Measurements from ENCODE around the gene LRRC3C. TPM values are rescaled to one million over a fixed set of nuclear protein-coding genes. Genes with fewer than 3 reads are reported as not detected.
A peak's percentile ranks its signal among the peaks of the same experiment; 100 is the strongest.
"Not testable (repeated sequence)": the region's sequence is repeated elsewhere in the genome, so short reads cannot be mapped to it uniquely, and the experiment has no call there.

LRRC3C gene
- total RNA-seq, 6 experiments from 2014 or later: not detected

DNA sequence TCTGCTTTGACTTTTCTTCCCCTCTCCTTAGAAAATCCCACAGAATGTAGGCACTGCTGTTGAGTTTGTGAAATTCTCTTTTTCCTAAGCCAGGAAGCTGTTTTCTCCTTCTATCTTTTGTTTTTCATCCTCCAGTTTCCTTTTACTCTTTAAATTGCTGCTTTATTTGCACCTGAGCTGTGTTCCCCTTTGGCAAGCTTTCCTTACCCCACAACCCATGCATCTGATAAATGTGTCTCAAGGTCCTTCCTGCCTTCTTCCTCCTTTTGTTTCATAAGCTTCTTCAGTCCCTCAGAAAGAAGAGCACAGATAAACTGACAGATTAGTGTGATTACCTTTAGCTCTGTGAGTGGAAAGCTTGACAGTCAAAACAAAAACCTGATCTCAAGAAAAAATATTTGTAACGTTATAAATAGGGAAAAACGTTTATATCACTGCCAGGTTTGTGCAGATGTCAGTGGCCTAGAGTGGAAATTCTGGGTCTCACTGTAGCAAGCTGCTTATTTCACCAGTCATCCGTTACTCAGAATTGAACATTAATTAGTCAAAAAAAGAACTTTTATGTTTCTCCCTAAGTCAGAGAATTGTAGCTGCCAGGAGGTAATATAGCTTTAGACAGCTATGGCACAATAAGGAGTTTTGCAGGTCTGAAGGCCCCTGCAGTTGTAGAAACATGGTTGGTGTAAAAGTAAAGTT, 32.7 kb upstream of the LRRC3C start:
- ATAC-seq: no peak
- no peaks in the 10 kb centered on the region for H3K9me3 ChIP-seq
- DNase-seq: no peak
- H3K4me3 ChIP-seq: no peak overlapping the region
- H3K36me3 ChIP-seq: no peaks in the 10 kb centered on the region
- intact Hi-C loops (cut with DNase I): no loop called here
- WGBS (ENCODE audit: insufficient coverage, low coverage, low lambda C conversion rate, missing lambda C conversion rate): 25% methylated on average over 3 of the region's 3 CpGs
- no peaks in the 10 kb centered on the region for H3K27me3 ChIP-seq
- H3K4me1 ChIP-seq: no peaks in the 10 kb centered on the region
- TF ChIP-seq, protein P1, sequence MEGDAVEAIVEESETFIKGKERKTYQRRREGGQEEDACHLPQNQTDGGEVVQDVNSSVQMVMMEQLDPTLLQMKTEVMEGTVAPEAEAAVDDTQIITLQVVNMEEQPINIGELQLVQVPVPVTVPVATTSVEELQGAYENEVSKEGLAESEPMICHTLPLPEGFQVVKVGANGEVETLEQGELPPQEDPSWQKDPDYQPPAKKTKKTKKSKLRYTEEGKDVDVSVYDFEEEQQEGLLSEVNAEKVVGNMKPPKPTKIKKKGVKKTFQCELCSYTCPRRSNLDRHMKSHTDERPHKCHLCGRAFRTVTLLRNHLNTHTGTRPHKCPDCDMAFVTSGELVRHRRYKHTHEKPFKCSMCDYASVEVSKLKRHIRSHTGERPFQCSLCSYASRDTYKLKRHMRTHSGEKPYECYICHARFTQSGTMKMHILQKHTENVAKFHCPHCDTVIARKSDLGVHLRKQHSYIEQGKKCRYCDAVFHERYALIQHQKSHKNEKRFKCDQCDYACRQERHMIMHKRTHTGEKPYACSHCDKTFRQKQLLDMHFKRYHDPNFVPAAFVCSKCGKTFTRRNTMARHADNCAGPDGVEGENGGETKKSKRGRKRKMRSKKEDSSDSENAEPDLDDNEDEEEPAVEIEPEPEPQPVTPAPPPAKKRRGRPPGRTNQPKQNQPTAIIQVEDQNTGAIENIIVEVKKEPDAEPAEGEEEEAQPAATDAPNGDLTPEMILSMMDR (IDR thresholded peaks at IDR 0.05): no peak
- TF ChIP-seq POLR2A (IDR thresholded peaks at IDR 0.05): no peak
- no peak overlapping the region for H3K27ac ChIP-seq

DNA sequence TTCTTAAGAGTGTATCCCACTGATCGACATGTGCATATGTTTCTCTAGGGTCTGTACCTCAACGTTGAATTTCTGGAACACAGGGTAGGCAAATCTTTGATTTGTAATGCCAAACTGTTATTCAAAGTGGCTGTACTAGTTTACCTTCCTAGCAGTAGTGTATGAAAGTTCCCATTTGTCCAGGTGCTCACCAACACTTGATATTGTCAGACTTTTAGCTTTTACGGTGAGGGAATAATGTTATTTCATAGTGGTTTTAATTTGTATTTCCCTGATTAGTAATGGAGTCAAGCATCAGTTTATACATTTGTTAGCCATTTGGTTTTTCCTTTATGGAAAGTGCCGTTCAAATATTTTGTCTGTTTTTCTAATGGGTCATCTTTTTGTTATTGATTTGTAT, 29.4 kb upstream of the LRRC3C start:
- no peaks in the 10 kb centered on the region for H3K36me3 ChIP-seq
- intact Hi-C loops (cut with DNase I): no loop called here
- 91% methylated on average over 4 of the region's 4 CpGs for WGBS (ENCODE audit: insufficient coverage, low coverage, low lambda C conversion rate, missing lambda C conversion rate)

DNA sequence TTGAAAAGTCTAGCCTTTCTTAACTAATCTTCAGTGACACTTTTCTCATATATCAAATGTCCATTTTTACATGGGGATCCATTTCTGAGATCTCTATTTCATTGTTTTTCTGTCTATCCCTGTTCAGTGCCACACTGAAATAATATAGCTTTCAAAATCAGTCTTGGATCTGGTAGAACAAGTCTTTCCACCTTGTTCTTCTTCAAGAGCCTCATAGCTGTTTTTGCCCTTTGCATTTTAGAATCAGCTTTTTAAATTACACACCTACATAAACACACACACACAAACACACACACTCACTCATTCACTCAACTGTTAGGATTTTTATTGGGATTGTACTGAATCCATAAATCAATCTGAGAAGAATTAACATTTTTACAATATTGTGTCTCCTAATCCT, 28.3 kb upstream of the LRRC3C start:
- TF ChIP-seq, protein P1 (IDR thresholded peaks at IDR 0.05): no peak
- no peak for TF ChIP-seq POLR2A (IDR thresholded peaks at IDR 0.05)
- DNase-seq (no peak), ATAC-seq (no peak)
- Histone ChIP-seq H3K9me3 (no peaks in the 10 kb centered on the region), H3K27ac (no peak overlapping the region), H3K27me3 (no peaks in the 10 kb centered on the region), H3K4me3 (no peak overlapping the region), H3K36me3 (peaks cover 0 to 9% (median 2%) of the 10 kb centered on the region in 4 donors), H3K4me1 (no peaks in the 10 kb centered on the region)
- intact Hi-C loops (cut with DNase I): no loop called here

More for the DNA sequence above, 29.4 kb upstream of the LRRC3C start:
- Histone ChIP-seq H3K27ac (no peak overlapping the region), H3K27me3 (no peaks in the 10 kb centered on the region), H3K4me1 (no peaks in the 10 kb centered on the region), H3K4me3 (no peak overlapping the region), H3K9me3 (no peaks in the 10 kb centered on the region)
- no peak for TF ChIP-seq POLR2A (IDR thresholded peaks at IDR 0.05)
- TF ChIP-seq, protein P1 (IDR thresholded peaks at IDR 0.05): no peak
- ATAC-seq (no peak), DNase-seq (no peak)

DNA sequence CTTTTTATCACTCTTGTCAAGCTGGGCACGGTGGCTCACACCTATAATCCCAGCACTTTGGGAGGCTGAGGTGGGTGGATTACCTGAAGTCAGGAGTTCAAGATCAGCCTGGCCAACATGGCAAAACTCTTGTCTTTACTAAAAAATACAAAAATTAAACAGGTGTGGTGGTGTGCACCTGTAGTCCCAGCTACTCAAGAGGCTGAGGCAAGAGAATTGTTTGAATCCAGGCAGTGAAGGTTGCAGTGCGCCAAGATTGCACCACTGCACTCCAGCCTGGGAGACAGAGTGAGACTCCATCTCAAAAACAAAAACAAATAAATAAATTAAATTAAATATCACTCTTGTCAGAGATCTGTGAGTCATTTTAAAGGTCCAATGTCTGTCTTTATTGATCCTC, 25.5 kb upstream of the LRRC3C start:
- intact Hi-C loops (cut with DNase I); H3K27ac ChIP-seq; H3K4me3 ChIP-seq; H3K27me3 ChIP-seq; H3K9me3 ChIP-seq; H3K36me3 ChIP-seq; DNase-seq: not testable (repeated sequence)
- 92% methylated on average over 2 of the region's 2 CpGs for WGBS (ENCODE audit: insufficient coverage, low coverage, low lambda C conversion rate, missing lambda C conversion rate)
- peaks cover 0 to 11% (median 3%) of the 10 kb centered on the region in 4 donors for H3K4me1 ChIP-seq
- ATAC-seq: peak in 1 of 4 donors; percentile 6

DNA sequence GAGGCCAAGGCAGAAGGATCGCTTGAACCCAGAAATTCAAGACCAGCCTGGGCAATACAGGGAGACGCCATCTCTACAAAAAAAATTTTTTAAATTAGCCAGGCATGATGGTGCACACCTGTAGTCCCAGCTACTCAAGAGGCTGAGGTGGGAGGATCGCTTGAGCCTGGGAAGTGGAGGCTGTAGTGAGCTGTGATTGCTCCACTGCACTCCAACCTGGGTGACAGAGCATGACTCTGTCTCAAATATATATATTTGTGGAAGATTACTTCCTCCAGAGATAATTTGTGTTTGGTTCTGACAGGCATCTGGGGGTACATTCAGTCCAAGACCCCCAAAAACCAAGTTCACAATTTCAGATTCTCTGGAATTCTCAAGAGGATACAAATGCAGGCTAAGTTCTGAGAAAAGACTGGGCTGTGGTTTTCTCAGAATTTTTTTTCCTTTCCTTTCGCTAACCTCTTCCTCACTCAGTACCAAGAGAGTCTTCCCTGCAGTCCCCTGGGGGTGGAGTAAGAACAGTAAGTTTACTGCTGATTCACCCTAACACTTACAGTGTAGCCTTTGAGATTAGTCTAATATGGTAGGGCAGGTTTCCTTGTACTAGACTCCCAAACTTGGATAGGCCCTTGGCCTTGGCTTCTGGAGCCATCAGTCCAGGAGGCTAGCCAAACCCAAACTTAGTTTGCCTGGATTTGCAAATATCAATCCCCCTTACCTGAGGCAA, 24.2 kb upstream of the LRRC3C start:
- Histone ChIP-seq H3K27me3 (no peaks in the 10 kb centered on the region), H3K27ac (no peak overlapping the region), H3K36me3 (peaks cover 0 to 15% (median 3%) of the 10 kb centered on the region in 4 donors), H3K4me1 (peaks cover 0 to 11% (median 3%) of the 10 kb centered on the region in 4 donors), H3K4me3 (no peak overlapping the region), H3K9me3 (no peaks in the 10 kb centered on the region)
- peak in 1 of 3 donors; percentile 10 for DNase-seq
- intact Hi-C loops (cut with DNase I): no loop called here
- TF ChIP-seq POLR2A (IDR thresholded peaks at IDR 0.05): no peak
- ATAC-seq: no peak
- 73% methylated on average over 1 of the region's 4 CpGs for WGBS (ENCODE audit: insufficient coverage, low coverage, low lambda C conversion rate, missing lambda C conversion rate)

Data from right lobe of liver (tissue), 6 donors.